ENCODE results near the gene ZBED5. TPM values are rescaled to one million over a fixed set of nuclear protein-coding genes. Genes with fewer than 3 reads are reported as not detected.

The ZBED5 gene
- total RNA-seq, 1 donor from 2014 or later, result 19.5 TPM

GRCh38 chr11:10898763-10899025, 40.8 kb upstream of the ZBED5 start:
- DNase-seq (ENCODE audit: low read depth) (no peak), FAIRE-seq (no peak)
- Histone ChIP-seq H3K36me3 (ENCODE audit: control insufficient read depth, insufficient read depth, low read length) (no peaks in the 10 kb centered on the region), H3K4me3 (ENCODE audit: low read depth, low read length) (no peak overlapping the region), H3K27me3 (ENCODE audit: control insufficient read depth, insufficient read depth, low read length) (no peaks in the 10 kb centered on the region)
- no peak for TF ChIP-seq CTCF (IDR thresholded peaks at IDR 0.05; ENCODE audit: insufficient read depth, low read length, severe bottlenecking)

- no peak for TF ChIP-seq CTCF (IDR thresholded peaks at IDR 0.05; ENCODE audit: insufficient read depth, low read length, severe bottlenecking)
- H3K27me3 ChIP-seq (ENCODE audit: control insufficient read depth, insufficient read depth, low read length), result no peaks in the 10 kb centered on the region
- DNase-seq (ENCODE audit: low read depth), result no peak
- no peak for FAIRE-seq
- H3K4me3 ChIP-seq (ENCODE audit: low read depth, low read length), result no peak overlapping the region
- no peaks in the 10 kb centered on the region for H3K36me3 ChIP-seq (ENCODE audit: control insufficient read depth, insufficient read depth, low read length)
These were observed 40.3 kb upstream of the ZBED5 start for GRCh38 chr11:10898003-10898762.

- Histone ChIP-seq H3K4me3 (ENCODE audit: low read depth, low read length) (no peak overlapping the region), H3K27me3 (ENCODE audit: control insufficient read depth, insufficient read depth, low read length) (no peaks in the 10 kb centered on the region), H3K36me3 (ENCODE audit: control insufficient read depth, insufficient read depth, low read length) (no peaks in the 10 kb centered on the region)
- no peak for TF ChIP-seq CTCF (IDR thresholded peaks at IDR 0.05; ENCODE audit: insufficient read depth, low read length, severe bottlenecking)
- DNase-seq (ENCODE audit: low read depth) (no peak), FAIRE-seq (no peak)
These were observed 39.3 kb upstream of the ZBED5 start for GRCh38 chr11:10897150-10897549.

GRCh38 chr11:10896493-10896892, 38.6 kb upstream of the ZBED5 start:
- Histone ChIP-seq H3K27me3 (ENCODE audit: control insufficient read depth, insufficient read depth, low read length) (no peaks in the 10 kb centered on the region), H3K4me3 (ENCODE audit: low read depth, low read length) (no peak overlapping the region), H3K36me3 (ENCODE audit: control insufficient read depth, insufficient read depth, low read length) (no peaks in the 10 kb centered on the region)
- TF ChIP-seq CTCF (IDR thresholded peaks at IDR 0.05; ENCODE audit: insufficient read depth, low read length, severe bottlenecking), result no peak
- DNase-seq (ENCODE audit: low read depth), result no peak
- no peak for FAIRE-seq

- H3K27me3 ChIP-seq (ENCODE audit: control insufficient read depth, insufficient read depth, low read length), result no peaks in the 10 kb centered on the region
- no peak for FAIRE-seq
- no peak for TF ChIP-seq CTCF (IDR thresholded peaks at IDR 0.05; ENCODE audit: insufficient read depth, low read length, severe bottlenecking)
- no peak overlapping the region for H3K4me3 ChIP-seq (ENCODE audit: low read depth, low read length)
- no peaks in the 10 kb centered on the region for H3K36me3 ChIP-seq (ENCODE audit: control insufficient read depth, insufficient read depth, low read length)
- no peak for DNase-seq (ENCODE audit: low read depth)
These were observed 37.4 kb upstream of the ZBED5 start for GRCh38 chr11:10895285-10895684.

- TF ChIP-seq CTCF (IDR thresholded peaks at IDR 0.05; ENCODE audit: insufficient read depth, low read length, severe bottlenecking), result no peak
- FAIRE-seq, result no peak
- no peak overlapping the region for H3K4me3 ChIP-seq (ENCODE audit: low read depth, low read length)
- no peak for DNase-seq (ENCODE audit: low read depth)
- H3K27me3 ChIP-seq (ENCODE audit: control insufficient read depth, insufficient read depth, low read length), result no peaks in the 10 kb centered on the region
- H3K36me3 ChIP-seq (ENCODE audit: control insufficient read depth, insufficient read depth, low read length), result no peaks in the 10 kb centered on the region
These were observed 36.8 kb upstream of the ZBED5 start for GRCh38 chr11:10894666-10895065.

Data from bronchial epithelial cell (primary cell).